Heart right ventricle (tissue), 16 donors: ENCODE measurements around the gene EDEM1. TPM values are rescaled to one million over a fixed set of nuclear protein-coding genes. Genes with fewer than 3 reads are reported as not detected.
A peak's percentile ranks its signal among the peaks of the same experiment; 100 is the strongest.

ENCODE experiments used
- ATAC-seq, 8 donors: fragments of 200-7000 bp; cut with Tn5 transposase; one replicate each; pipeline ENCODE4 v1.9.1; 2020; ENCODE audit warnings: mild to moderate bottlenecking in 8 of 8, moderate library complexity in 8 of 8, moderate number of reproducible peaks in 1 of 8
- DNase-seq, 2 donors: peaks; one replicate each; pipeline ENCODE4 v3.0.0-alpha.2; 2020
- H3K27ac ChIP-seq, 10 donors: fragments of 200-600 bp; sonication (generic) in 2 of 10; one replicate each; pipeline versions ENCODE4 v1.5.0 to v1.8.0; 2020 to 2022; ENCODE audit warnings: mild to moderate bottlenecking in 3 of 10
- H3K27me3 ChIP-seq, 7 donors: fragments of 200-600 bp; one replicate each; pipeline ENCODE4 v1.8.0; 2021 to 2022; ENCODE audit warnings: mild to moderate bottlenecking in 2 of 7
- H3K36me3 ChIP-seq, 9 donors: fragments of 200-600 bp; sonication (generic) in 1 of 9; one replicate each; pipeline versions ENCODE4 v1.5.0 to v1.8.0; 2020 to 2022; ENCODE audit warnings: mild to moderate bottlenecking in 2 of 9
- H3K4me1 ChIP-seq, 9 donors: fragments of 200-600 bp; sonication (generic) in 1 of 9; one replicate each; pipeline versions ENCODE4 v1.5.0 to v1.8.0; 2020 to 2022; ENCODE audit warnings: mild to moderate bottlenecking in 4 of 9
- H3K4me3 ChIP-seq, 10 donors: fragments of 200-600 bp; sonication (generic) in 2 of 10; one replicate each; pipeline versions ENCODE4 v1.5.0 to v1.8.0; 2020 to 2022; ENCODE audit warnings: mild to moderate bottlenecking in 7 of 10, moderate library complexity in 2 of 10
- H3K9me3 ChIP-seq, 11 donors: fragments of 200-600 bp in 10 of 11; sonication (generic) in 2 of 11; one replicate each; pipeline versions ENCODE4 v1.5.0 to v1.8.0; 2013 to 2022; ENCODE audit warnings: mild to moderate bottlenecking in 2 of 11, control low read depth in 1 of 11, moderate library complexity in 1 of 11
- CTCF ChIP-seq, 9 donors: fragments of 200-600 bp; sonication (generic) in 2 of 9; IDR thresholded peaks; one replicate each; pipeline versions ENCODE4 v1.5.0 to v1.8.0; 2021 to 2022; ENCODE audit warnings: antibody characterized with exemption in 9 of 9, mild to moderate bottlenecking in 5 of 9, moderate library complexity in 1 of 9
- WGBS, 2 donors: extraction: QIAGEN DNeasy Blood & Tissue Kit; methylation state at CpG; one replicate each; pipeline ENCODE4 v1.1.7; 2013; ENCODE audit warnings: inconsistent platforms in 1 of 2; 5-methylcytosine and 5-hydroxymethylcytosine counted together
- intact Hi-C, 10 donors: fragments of 100-400 bp; cut with DNase I; formaldehyde crosslinking; loops; one replicate each; pipeline versions ENCODE4 v1.11.1 to v1.14.2; 2022
- polyA plus RNA-seq, 2 donors: library from polyadenylated mRNA; stranded (reverse); fragments of 200-250 nt; gene quantifications; one replicate each; pipeline ENCODE4 v1.2.3, GENCODE V29; 2013
- total RNA-seq, 10 donors: library from RNA; stranded (reverse); fragmentation: NEBNext Ultra II Directional in 3 of 10; extraction: Animal tissue kit (Norgen Biotek cat#: 25700) in 3 of 10; gene quantifications; one replicate each; pipeline versions ENCODE4 v1.2.1 to v1.2.4, GENCODE V29; 2021 to 2023
- donor health status: Arrhythmogenic right ventricular cardiomyopathy.
- donor health status: ischemic (EF 13 %, LVEDD 7.1; RV severe dilation, severe dysfunction).
- donor health status: healthy with polysubstance abuse.
- donor health status: DM: no; HTN: yes; CAD: no.
- donor health status: DM: no; HTN: no; CAD: no.
- donor health status: ischemic (EF 25% LVEDD 6.9; RV normal size, moderate dysfunction).
- donor health status: ischemic (EF 25% LVEDD 5.7; RV mildly dilated, moderate dysfunction).
- donor health status: healthy.
- donor health status: DM: yes; HTN: yes; CAD: no.
- donor health status: Ischemic cardiomyopathy.
- donor health status: ischemic (EF 35%, LVEDD 5.7; RV mildly dilated, moderate dysfunction).
- donor health status: nonischemic (EF 11% LVEDD 7.7; RV severe dilation, severe dysfunction).
- donor health status: DM: yes; HTN: yes; CAD: no.
- donor health status: PGD.
- donor health status: ischemic (EF 29% LVEDD 5.4; RV normal size, mild dysfunction).
- donor health status: nonischemic (EF 23%, LVEDD 6.1; RV moderate dilation, normal function).

The EDEM1 gene
- total and polyA plus RNA-seq, 12 donors: 2.2 to 19.0 (median 9.1) TPM

- no peak overlapping the region for H3K4me3 ChIP-seq
- intact Hi-C loops: no loop called here
- WGBS, 2 donors: 97 to 98% methylated on average over 6 of the region's 6 CpGs
- H3K4me1 ChIP-seq: peaks cover 0 to 86% (median 45%) of the 10 kb centered on the region in 9 donors
- no peak overlapping the region for H3K27ac ChIP-seq
- ATAC-seq: no peak
- DNase-seq: no peak
- no peaks in the 10 kb centered on the region for H3K27me3 ChIP-seq
- no peak for TF ChIP-seq CTCF (IDR thresholded peaks at IDR 0.05)
- no peaks in the 10 kb centered on the region for H3K36me3 ChIP-seq
- H3K9me3 ChIP-seq: peaks cover 0 to 13% (median 0%) of the 10 kb centered on the region in 11 donors
These were observed 46.7 kb upstream of the EDEM1 start for GRCh38 chr3:5140839-5141238.

GRCh38 chr3:5141760-5142159, 45.7 kb upstream of the EDEM1 start:
- DNase-seq: no peak
- WGBS, 2 donors: 94 to 99% methylated on average over 4 of the region's 4 CpGs
- no peak overlapping the region for H3K4me3 ChIP-seq
- intact Hi-C loops: no loop called here
- H3K36me3 ChIP-seq: no peaks in the 10 kb centered on the region
- peaks cover 0 to 13% (median 0%) of the 10 kb centered on the region in 11 donors for H3K9me3 ChIP-seq
- peaks cover 0 to 79% (median 39%) of the 10 kb centered on the region in 9 donors for H3K4me1 ChIP-seq
- H3K27me3 ChIP-seq: no peaks in the 10 kb centered on the region
- no peak for TF ChIP-seq CTCF (IDR thresholded peaks at IDR 0.05)
- ATAC-seq: no peak
- no peak overlapping the region for H3K27ac ChIP-seq

DNA sequence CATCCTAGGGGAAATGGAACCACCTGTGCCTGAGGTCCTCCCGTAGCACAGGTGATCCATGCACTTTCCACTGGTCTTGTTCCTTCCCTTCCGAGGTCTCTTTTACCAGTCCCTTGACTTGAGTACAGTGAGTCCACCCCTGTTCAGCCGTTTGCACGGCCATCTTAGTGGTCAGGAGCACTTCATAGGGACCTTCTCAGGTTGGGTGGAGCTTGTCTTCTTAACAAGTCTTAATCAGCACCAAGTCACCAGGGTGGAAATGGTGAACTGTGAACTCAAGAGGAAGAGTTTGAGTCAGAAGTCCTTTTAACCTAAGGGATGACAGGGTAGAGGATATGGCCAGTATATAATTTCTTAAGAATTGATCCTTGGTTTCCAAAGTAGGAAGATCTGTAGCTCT, 44.0 kb upstream of the EDEM1 start:
- Histone ChIP-seq H3K27ac (peak overlapping the region in 1 of 10 donors; percentile 65), H3K9me3 (peaks cover 0 to 17% (median 0%) of the 10 kb centered on the region in 11 donors), H3K4me1 (peaks cover 0 to 69% (median 24%) of the 10 kb centered on the region in 9 donors), H3K4me3 (no peak overlapping the region), H3K36me3 (no peaks in the 10 kb centered on the region), H3K27me3 (no peaks in the 10 kb centered on the region)
- 97% methylated on average over 4 of the region's 4 CpGs for WGBS, 2 donors
- ATAC-seq: no peak
- DNase-seq: no peak
- no peak for TF ChIP-seq CTCF (IDR thresholded peaks at IDR 0.05)
- intact Hi-C loops: no loop called here

GRCh38 chr3:5144316-5144994, 43.1 kb upstream of the EDEM1 start:
- no peak for TF ChIP-seq CTCF (IDR thresholded peaks at IDR 0.05)
- Histone ChIP-seq H3K27me3 (no peaks in the 10 kb centered on the region), H3K36me3 (no peaks in the 10 kb centered on the region), H3K9me3 (peaks cover 0 to 17% (median 0%) of the 10 kb centered on the region in 11 donors), H3K4me1 (peaks cover 0 to 65% (median 16%) of the 10 kb centered on the region in 9 donors), H3K27ac (peak overlapping the region in 1 of 10 donors; percentile 65), H3K4me3 (no peak overlapping the region)
- intact Hi-C loops: no loop called here
- WGBS, 2 donors: 91 to 94% methylated on average over 5 of the region's 5 CpGs
- ATAC-seq (no peak), DNase-seq (no peak)
